Lower leg skin (tissue), 3 donors: ENCODE measurements around the gene RIOK3.

ENCODE experiments used
- POLR2A ChIP-seq, 2 donors: fragments of 450-650 bp; IDR thresholded peaks; one replicate each; pipeline ENCODE4 v1.6.1; 2016 to 2017; ENCODE audit warnings: antibody characterized with exemption in 2 of 2, mild to moderate bottlenecking in 1 of 2, moderate library complexity in 1 of 2
- TF ChIP-seq, protein P1 (sequence below), 3 donors: fragments of 450-650 bp; IDR thresholded peaks; one replicate each; pipeline ENCODE4 v1.5.1; 2016; ENCODE audit warnings: antibody characterized with exemption in 3 of 3, mild to moderate bottlenecking in 3 of 3, moderate library complexity in 2 of 3

- TF ChIP-seq, protein P1, sequence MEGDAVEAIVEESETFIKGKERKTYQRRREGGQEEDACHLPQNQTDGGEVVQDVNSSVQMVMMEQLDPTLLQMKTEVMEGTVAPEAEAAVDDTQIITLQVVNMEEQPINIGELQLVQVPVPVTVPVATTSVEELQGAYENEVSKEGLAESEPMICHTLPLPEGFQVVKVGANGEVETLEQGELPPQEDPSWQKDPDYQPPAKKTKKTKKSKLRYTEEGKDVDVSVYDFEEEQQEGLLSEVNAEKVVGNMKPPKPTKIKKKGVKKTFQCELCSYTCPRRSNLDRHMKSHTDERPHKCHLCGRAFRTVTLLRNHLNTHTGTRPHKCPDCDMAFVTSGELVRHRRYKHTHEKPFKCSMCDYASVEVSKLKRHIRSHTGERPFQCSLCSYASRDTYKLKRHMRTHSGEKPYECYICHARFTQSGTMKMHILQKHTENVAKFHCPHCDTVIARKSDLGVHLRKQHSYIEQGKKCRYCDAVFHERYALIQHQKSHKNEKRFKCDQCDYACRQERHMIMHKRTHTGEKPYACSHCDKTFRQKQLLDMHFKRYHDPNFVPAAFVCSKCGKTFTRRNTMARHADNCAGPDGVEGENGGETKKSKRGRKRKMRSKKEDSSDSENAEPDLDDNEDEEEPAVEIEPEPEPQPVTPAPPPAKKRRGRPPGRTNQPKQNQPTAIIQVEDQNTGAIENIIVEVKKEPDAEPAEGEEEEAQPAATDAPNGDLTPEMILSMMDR (IDR thresholded peaks at IDR 0.05), result no peak
- no peak for TF ChIP-seq POLR2A (IDR thresholded peaks at IDR 0.05)
These were observed 40.6 kb upstream of the RIOK3 start for GRCh38 chr18:23412351-23412964.
